Measurements from ENCODE around the gene HS3ST5.
"Not testable (repeated sequence)": the region's sequence is repeated elsewhere in the genome, so short reads cannot be mapped to it uniquely, and the experiment has no call there.

The HS3ST5 gene

GRCh38 chr6:114181664-114182063, 161.2 kb downstream of the HS3ST5 start:
- no peak for DNase-seq

- DNase-seq: no peak
Measured at GRCh38 chr6:114179411-114179810, 163.4 kb downstream of the HS3ST5 start.

GRCh38 chr6:114176726-114177125, 166.1 kb downstream of the HS3ST5 start:
- no peak for DNase-seq

- no peak for DNase-seq
Measured at GRCh38 chr6:114172576-114173260, 170.1 kb downstream of the HS3ST5 start.

GRCh38 chr6:114171473-114171872, 171.3 kb downstream of the HS3ST5 start:
- no peak for DNase-seq

- no peak for DNase-seq
Measured at GRCh38 chr6:114170958-114171387, 171.8 kb downstream of the HS3ST5 start.

- DNase-seq: no peak
Measured at GRCh38 chr6:114170372-114170771, 172.5 kb downstream of the HS3ST5 start.

GRCh38 chr6:114169763-114170162, 173.1 kb downstream of the HS3ST5 start:
- no peak for DNase-seq

GRCh38 chr6:114167583-114168576, 174.9 kb downstream of the HS3ST5 start:
- no peak for DNase-seq

- DNase-seq: no peak
Measured at GRCh38 chr6:114164207-114164606, 178.6 kb downstream of the HS3ST5 start.

GRCh38 chr6:114162691-114163347, 180.0 kb downstream of the HS3ST5 start:
- DNase-seq: no peak

- DNase-seq: no peak
Measured at GRCh38 chr6:114160881-114161280, 181.9 kb downstream of the HS3ST5 start.

- DNase-seq: no peak
Measured at GRCh38 chr6:114159727-114160126, 183.1 kb downstream of the HS3ST5 start.

- DNase-seq: no peak
Measured at GRCh38 chr6:114158838-114159694, 183.8 kb downstream of the HS3ST5 start.

GRCh38 chr6:114158411-114158810, 184.4 kb downstream of the HS3ST5 start:
- DNase-seq: no peak

- no peak for DNase-seq
Measured at GRCh38 chr6:114157848-114158247, 185.0 kb downstream of the HS3ST5 start.

- no peak for DNase-seq
Measured at GRCh38 chr6:114155763-114156162, 187.1 kb downstream of the HS3ST5 start.

- DNase-seq: no peak
Measured at GRCh38 chr6:114154812-114155211, 188.0 kb downstream of the HS3ST5 start.

- no peak for DNase-seq
Measured at GRCh38 chr6:114153448-114153847, 189.4 kb downstream of the HS3ST5 start.

- no peak for DNase-seq
Measured at GRCh38 chr6:114151064-114151690, 191.6 kb downstream of the HS3ST5 start.

GRCh38 chr6:114149182-114149581, 193.6 kb downstream of the HS3ST5 start:
- not testable (repeated sequence) for DNase-seq
